ENCODE data around the gene TANC2. TPM values are rescaled to one million over a fixed set of nuclear protein-coding genes. Genes with fewer than 3 reads are reported as not detected.

The TANC2 gene
- total RNA-seq = 1 to 10 TPM; 4.0 to 5.7 TPM

DNA sequence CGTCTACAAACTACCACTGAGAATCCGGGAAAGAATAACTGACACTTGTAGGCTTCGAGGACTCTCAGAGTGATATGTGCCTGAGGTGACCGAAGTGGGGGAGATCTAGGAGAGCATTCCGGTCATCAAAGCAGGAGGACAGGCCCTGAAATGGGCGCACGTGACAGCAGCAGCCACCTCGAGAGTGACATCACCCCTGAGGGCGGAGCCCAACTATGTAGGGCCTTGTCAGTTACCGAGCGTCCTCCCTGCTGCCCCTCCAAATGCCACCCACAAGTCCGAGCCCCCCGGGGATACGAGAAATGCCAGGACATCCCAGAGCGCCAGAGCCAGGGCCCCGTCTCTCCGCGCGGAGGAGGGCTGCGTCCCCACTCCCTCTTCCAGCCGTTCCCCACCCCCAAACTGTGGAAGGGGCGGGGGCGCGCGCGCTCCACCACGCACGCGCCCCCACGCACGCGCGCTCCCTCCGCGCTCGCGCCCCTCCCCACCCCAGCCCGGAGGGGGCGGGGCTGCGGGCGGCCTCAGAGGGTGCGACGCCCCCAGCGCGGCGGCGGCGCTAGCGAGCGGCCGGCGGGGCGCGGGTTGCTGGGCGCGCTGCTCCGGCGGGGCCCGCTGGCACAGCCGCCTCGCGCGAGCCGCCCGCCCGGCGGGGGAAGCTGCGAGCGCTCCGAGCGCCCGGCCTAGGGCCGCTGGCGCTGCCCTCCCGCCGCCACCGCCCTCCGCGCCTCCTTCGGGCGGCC lies at the start of gene TANC2:
Gene TANC2, plus strand, starts transcription at position 550 of the 740 bp plus-strand sequence. CDS start 43,325 bp downstream, outside the sequence.
- Histone ChIP-seq H3K36me3 (no peaks in the 10 kb centered on the region), H3K4me3 (peak within 1 kb of the TSS; percentile 54 to 90), H3K9me3 (no peaks in the 10 kb centered on the region), H3K27me3 (no peaks in the 10 kb centered on the region), H3K4me1 (peaks cover 0 to 17% of the 10 kb centered on the region in 2 donors), H3K27ac (peak within 1 kb of the TSS; percentile 64 to 79)
- TF ChIP-seq, protein P1, sequence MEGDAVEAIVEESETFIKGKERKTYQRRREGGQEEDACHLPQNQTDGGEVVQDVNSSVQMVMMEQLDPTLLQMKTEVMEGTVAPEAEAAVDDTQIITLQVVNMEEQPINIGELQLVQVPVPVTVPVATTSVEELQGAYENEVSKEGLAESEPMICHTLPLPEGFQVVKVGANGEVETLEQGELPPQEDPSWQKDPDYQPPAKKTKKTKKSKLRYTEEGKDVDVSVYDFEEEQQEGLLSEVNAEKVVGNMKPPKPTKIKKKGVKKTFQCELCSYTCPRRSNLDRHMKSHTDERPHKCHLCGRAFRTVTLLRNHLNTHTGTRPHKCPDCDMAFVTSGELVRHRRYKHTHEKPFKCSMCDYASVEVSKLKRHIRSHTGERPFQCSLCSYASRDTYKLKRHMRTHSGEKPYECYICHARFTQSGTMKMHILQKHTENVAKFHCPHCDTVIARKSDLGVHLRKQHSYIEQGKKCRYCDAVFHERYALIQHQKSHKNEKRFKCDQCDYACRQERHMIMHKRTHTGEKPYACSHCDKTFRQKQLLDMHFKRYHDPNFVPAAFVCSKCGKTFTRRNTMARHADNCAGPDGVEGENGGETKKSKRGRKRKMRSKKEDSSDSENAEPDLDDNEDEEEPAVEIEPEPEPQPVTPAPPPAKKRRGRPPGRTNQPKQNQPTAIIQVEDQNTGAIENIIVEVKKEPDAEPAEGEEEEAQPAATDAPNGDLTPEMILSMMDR (IDR thresholded peaks at IDR 0.05) = no peak
- peak; percentile 90 for DNase-seq (ENCODE audit: low spot score)

DNA sequence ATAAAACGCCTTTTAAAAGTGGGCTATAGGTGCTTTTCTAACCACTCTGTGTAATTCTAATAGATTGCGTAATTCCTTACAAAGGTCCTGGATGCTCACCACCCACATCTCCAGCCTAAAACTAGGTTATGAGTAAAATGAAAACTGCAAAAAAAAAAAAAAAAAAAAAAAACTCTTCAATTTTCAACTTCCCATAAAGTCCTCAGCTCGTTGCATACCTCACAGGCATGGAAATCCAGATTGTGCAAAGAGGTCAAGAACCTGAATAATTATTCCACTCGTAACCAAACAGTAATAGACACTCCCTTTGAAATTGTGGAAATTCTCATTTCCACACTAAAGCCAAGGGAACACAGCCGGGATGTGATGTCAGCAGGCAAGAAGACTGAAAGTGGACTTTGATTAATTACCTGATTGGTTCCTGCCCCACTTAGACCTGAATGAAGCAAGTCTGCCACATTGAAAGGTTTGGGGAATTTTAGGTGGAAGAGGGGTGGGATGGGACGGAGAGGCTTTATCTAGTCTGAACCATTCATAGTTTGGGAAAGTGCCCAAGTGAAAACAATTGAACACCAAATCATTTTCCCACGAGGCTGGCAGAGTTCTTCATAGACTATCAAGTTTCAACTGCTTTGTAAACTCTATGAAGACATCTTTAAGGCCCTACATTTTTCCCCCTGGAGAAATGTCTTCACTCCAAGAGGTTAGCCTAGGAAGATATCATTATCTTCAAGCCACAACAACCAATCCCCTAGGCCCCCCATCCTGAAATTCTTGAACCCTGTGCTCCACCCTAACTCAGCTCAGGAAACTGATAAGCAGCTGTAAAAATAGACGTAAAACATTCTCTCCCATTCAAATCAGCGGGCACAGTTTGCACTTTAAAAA lies 49.1 kb upstream of the TANC2 start:
- Histone ChIP-seq H3K4me1 (peaks cover 0 to 14% of the 10 kb centered on the region in 2 donors), H3K4me3 (no peak overlapping the region), H3K9me3 (peaks cover 0 to 6% of the 10 kb centered on the region in 2 donors), H3K27ac (no peak overlapping the region), H3K27me3 (no peaks in the 10 kb centered on the region), H3K36me3 (no peaks in the 10 kb centered on the region)
- DNase-seq (ENCODE audit: low spot score) = peak; percentile 59
- TF ChIP-seq, protein P1 (IDR thresholded peaks at IDR 0.05) = no peak

GRCh38 chr17:62919388-62919787 lies 46.6 kb upstream of the TANC2 start:
- Histone ChIP-seq H3K27me3 (no peaks in the 10 kb centered on the region), H3K9me3 (no peaks in the 10 kb centered on the region), H3K27ac (no peak overlapping the region), H3K4me1 (peaks cover 0 to 14% of the 10 kb centered on the region in 2 donors), H3K4me3 (no peak overlapping the region), H3K36me3 (no peaks in the 10 kb centered on the region)
- TF ChIP-seq, protein P1 (IDR thresholded peaks at IDR 0.05) = no peak
- DNase-seq (ENCODE audit: low spot score) = no peak

DNA sequence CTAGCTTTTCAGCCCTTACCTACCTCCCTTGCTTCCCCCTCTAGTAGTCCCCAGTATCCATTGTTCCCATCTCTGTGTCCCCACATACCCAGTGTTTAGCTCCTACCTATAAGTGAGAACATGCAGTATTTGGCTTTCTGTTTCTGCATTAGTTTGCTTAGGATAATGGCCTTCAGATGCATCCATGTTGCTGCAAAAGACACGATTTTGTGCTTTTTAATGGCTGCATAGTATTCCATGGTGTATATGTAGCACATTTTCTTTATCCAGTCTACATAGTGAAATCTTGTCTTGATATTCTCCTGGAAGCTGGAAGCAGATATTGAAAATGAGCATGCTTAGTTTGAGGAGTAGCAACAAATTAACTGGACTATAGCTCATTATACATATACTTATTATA lies 45.7 kb upstream of the TANC2 start:
- Histone ChIP-seq H3K36me3 (no peaks in the 10 kb centered on the region), H3K9me3 (no peaks in the 10 kb centered on the region), H3K4me3 (no peak overlapping the region), H3K4me1 (peaks cover 0 to 14% of the 10 kb centered on the region in 2 donors), H3K27me3 (no peaks in the 10 kb centered on the region), H3K27ac (no peak overlapping the region)
- DNase-seq (ENCODE audit: low spot score) = no peak
- TF ChIP-seq, protein P1 (IDR thresholded peaks at IDR 0.05) = no peak

GRCh38 chr17:62921817-62922216 lies 44.2 kb upstream of the TANC2 start:
- TF ChIP-seq, protein P1 (IDR thresholded peaks at IDR 0.05) = no peak
- H3K36me3 ChIP-seq = no peaks in the 10 kb centered on the region
- H3K4me3 ChIP-seq = no peak overlapping the region
- DNase-seq (ENCODE audit: low spot score) = no peak
- no peaks in the 10 kb centered on the region for H3K27me3 ChIP-seq
- peaks cover 0 to 12% of the 10 kb centered on the region in 2 donors for H3K4me1 ChIP-seq
- H3K27ac ChIP-seq = no peak overlapping the region
- no peaks in the 10 kb centered on the region for H3K9me3 ChIP-seq

Measured in right atrium auricular region (tissue), 2 donors.